Osteoblast (primary cell): ENCODE results near the gene FAR1. TPM values are rescaled to one million over a fixed set of nuclear protein-coding genes. Genes with fewer than 3 reads are reported as not detected.

Experiments
- DNase-seq: peaks from one replicate; pipeline ENCODE4 v3.0.0; 2011; ENCODE audit warnings: low spot score, mixed read lengths; ENCODE audit not compliant: insufficient read length; ENCODE audit errors: missing footprints
- H2AFZ ChIP-seq: 2 replicates; pipeline ENCODE4 v1.6.0; 2011; ENCODE audit warnings: mild to moderate bottlenecking, low read length
- H3K27ac ChIP-seq: 2 replicates; pipeline ENCODE4 v1.5.1; 2011; ENCODE audit warnings: mild to moderate bottlenecking, low read depth, low read length, moderate library complexity
- H3K27me3 ChIP-seq: 2 replicates; pipeline ENCODE4 v1.6.0; 2012; ENCODE audit warnings: mild to moderate bottlenecking, control low read depth, inconsistent platforms, low read length, moderate library complexity; ENCODE audit not compliant: insufficient read depth
- H3K36me3 ChIP-seq: 2 replicates; pipeline ENCODE4 v1.5.1; 2011; ENCODE audit warnings: mild to moderate bottlenecking, low read length, control low read depth, moderate library complexity; ENCODE audit not compliant: insufficient read depth
- H3K4me1 ChIP-seq: 2 replicates; pipeline ENCODE4 v1.5.1; 2011; ENCODE audit warnings: mild to moderate bottlenecking, low read length, control low read depth, moderate library complexity; ENCODE audit not compliant: insufficient read depth
- H3K4me2 ChIP-seq: 2 replicates; pipeline ENCODE4 v1.6.0; 2011; ENCODE audit warnings: mild to moderate bottlenecking, low read length; ENCODE audit not compliant: insufficient read depth
- H3K4me3 ChIP-seq: fragments of 200-600 bp; sonication (generic); 3 replicates; pipeline ENCODE4 v1.5.1; 2012; ENCODE audit warnings: mild to moderate bottlenecking, low read length, inconsistent platforms; ENCODE audit not compliant: insufficient read depth
- H3K79me2 ChIP-seq: 2 replicates; pipeline ENCODE4 v1.6.0; 2012; ENCODE audit warnings: mild to moderate bottlenecking, low read length, control low read depth, inconsistent platforms; ENCODE audit not compliant: insufficient read depth
- H3K9me3 ChIP-seq: 2 replicates; pipeline ENCODE4 v1.5.1; 2011; ENCODE audit warnings: low read depth, low read length, control low read depth
- H4K20me1 ChIP-seq: 2 replicates; pipeline ENCODE4 v1.6.0; 2012; ENCODE audit warnings: mild to moderate bottlenecking, low read length, control low read depth; ENCODE audit not compliant: insufficient read depth
- CTCF ChIP-seq: IDR thresholded peaks from 2 replicates; pipeline ENCODE4 v1.5.1; 2011; ENCODE audit warnings: mild to moderate bottlenecking, low read depth, low read length, moderate library complexity; ENCODE audit errors: extremely low read depth
- total RNA-seq: library from RNA; depleted of rRNA; stranded (reverse); fragments of >200 nt; gene quantifications from 2 replicates; pipeline ENCODE4 v1.2.3, GENCODE V29; 2012

Gene FAR1
- total RNA-seq, 1 donor = 61.9 TPM

DNA sequence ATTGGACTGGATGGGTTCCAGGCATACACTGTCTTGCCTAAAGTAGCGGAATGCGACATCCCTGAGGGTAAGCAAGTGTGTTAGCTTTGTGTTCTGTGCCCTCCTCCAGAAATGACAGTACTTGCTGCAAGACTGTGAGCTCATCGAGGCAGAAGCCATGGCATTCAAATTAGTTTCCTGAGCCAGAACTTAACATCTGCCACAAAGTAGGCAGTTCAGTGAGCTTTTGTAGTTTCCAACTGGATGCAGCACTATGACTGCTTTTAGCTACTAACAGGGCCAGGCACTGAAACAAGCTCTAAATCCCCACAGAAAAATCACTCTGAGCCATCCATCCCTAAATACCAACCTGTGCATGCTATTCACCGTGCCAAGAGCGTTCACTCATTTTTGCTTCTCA is 1.2 kb upstream of the FAR1 start:
- Histone ChIP-seq H3K4me3 (peak overlapping the region; percentile 83), H3K4me2 (peak overlapping the region; percentile 99), H2AFZ (peak overlapping the region; percentile 25), H3K27ac (no peak overlapping the region), H3K27me3 (no peaks in the 10 kb centered on the region), H3K9me3 (no peaks in the 10 kb centered on the region), H3K36me3 (no peaks in the 10 kb centered on the region), H3K4me1 (peaks cover 22% of the 10 kb centered on the region), H4K20me1 (peaks cover 20% of the 10 kb centered on the region), H3K79me2 (peaks cover 36% of the 10 kb centered on the region)
- no peak for DNase-seq
- no peak for TF ChIP-seq CTCF

DNA sequence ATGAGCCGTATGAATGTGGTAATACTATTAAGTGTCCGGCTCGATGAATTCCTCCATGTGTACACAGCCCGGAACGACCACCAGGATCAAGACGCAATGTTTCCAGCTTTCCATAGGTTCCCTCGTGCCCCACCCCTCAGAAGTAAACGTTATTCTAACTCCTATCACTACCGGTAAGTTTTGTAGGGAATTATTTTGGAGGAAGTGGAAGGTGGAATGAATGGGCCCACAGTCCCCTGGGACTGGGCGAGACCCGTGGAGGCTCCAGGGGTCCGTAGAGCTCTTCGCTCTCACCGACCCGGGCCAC is 720 bp upstream of the FAR1 start:
- Histone ChIP-seq H3K27me3 (no peaks in the 10 kb centered on the region), H3K4me1 (peaks cover 22% of the 10 kb centered on the region), H3K9me3 (no peaks in the 10 kb centered on the region), H2AFZ (peak overlapping the region; percentile 97), H3K79me2 (peaks cover 41% of the 10 kb centered on the region), H4K20me1 (peaks cover 22% of the 10 kb centered on the region), H3K4me3 (peak overlapping the region; percentile 83), H3K36me3 (no peaks in the 10 kb centered on the region), H3K27ac (peak overlapping the region; percentile 51), H3K4me2 (peak overlapping the region; percentile 99)
- TF ChIP-seq CTCF = no peak
- no peak for DNase-seq

- Histone ChIP-seq H3K4me1 (peaks cover 16% of the 10 kb centered on the region), H3K79me2 (peaks cover 53% of the 10 kb centered on the region), H3K27ac (peak overlapping the region; percentile 67), H4K20me1 (peaks cover 22% of the 10 kb centered on the region), H3K36me3 (no peaks in the 10 kb centered on the region), H2AFZ (peak overlapping the region; percentile 75), H3K27me3 (no peaks in the 10 kb centered on the region), H3K4me2 (peak overlapping the region; percentile 99), H3K4me3 (peak overlapping the region; percentile 83), H3K9me3 (no peaks in the 10 kb centered on the region)
- no peak for TF ChIP-seq CTCF
- peak; percentile 70 for DNase-seq
These were observed 571 bp downstream of the FAR1 start for GRCh38 chr11:13668957-13669521.

GRCh38 chr11:13669544-13670488 is 1.3 kb downstream of the FAR1 start:
- Histone ChIP-seq H2AFZ (peak overlapping the region; percentile 75), H3K4me3 (peak overlapping the region; percentile 83), H3K79me2 (peaks cover 61% of the 10 kb centered on the region), H3K4me2 (peak overlapping the region; percentile 99), H3K27ac (peak overlapping the region; percentile 67), H4K20me1 (peaks cover 27% of the 10 kb centered on the region), H3K36me3 (no peaks in the 10 kb centered on the region), H3K27me3 (no peaks in the 10 kb centered on the region), H3K4me1 (peaks cover 16% of the 10 kb centered on the region), H3K9me3 (no peaks in the 10 kb centered on the region)
- no peak for TF ChIP-seq CTCF
- no peak for DNase-seq
